ENCODE data around the gene PCCA. TPM values are rescaled to one million over a fixed set of nuclear protein-coding genes. Genes with fewer than 3 reads are reported as not detected.

PCCA gene
- total and polyA plus RNA-seq, 2 donors (not counting 3 experiments of a cell fraction or from before 2014, with no cell fraction given) = 5.7 to 20.2 TPM

- intact Hi-C loops (cut with micrococcal nuclease) (no loop called here), dilution Hi-C loops (cut with MboI; ENCODE audit: extremely low pct_ligation_motif_present, low sequenced_read_pairs) (no loop called here)
- no TSS peak for BruUV-seq (replicated peaks)
- Histone ChIP-seq H3K9ac (replicated peaks; ENCODE audit: extremely low read depth, insufficient read depth, low read length) (no peak overlapping the region), H3K4me2 (ENCODE audit: insufficient read depth, low read length) (no peak overlapping the region), H2AFZ (ENCODE audit: low read depth, low read length) (no peak overlapping the region), H4K20me1 (replicated peaks; ENCODE audit: control insufficient read depth, extremely low read depth, insufficient read depth, low read length) (no peaks in the 10 kb centered on the region), H3K9me3 (replicated peaks; ENCODE audit: control insufficient read depth, insufficient read depth, low read length) (no peaks in the 10 kb centered on the region), H3K27me3 (ENCODE audit: control insufficient read depth in 2 of 2, insufficient read depth in 2 of 2, low read length in 2 of 2) (no peaks in the 10 kb centered on the region), H3K36me3 (ENCODE audit: control insufficient read depth in 2 of 2, extremely low read depth in 1 of 2, insufficient read depth in 2 of 2, low read length in 2 of 2) (no peaks in the 10 kb centered on the region), H3K27ac (ENCODE audit: insufficient read depth, low read depth, low read length) (no peak overlapping the region), H3K9me1 (replicated peaks; ENCODE audit: control insufficient read depth, extremely low read depth, insufficient read depth, low read length) (no peaks in the 10 kb centered on the region), H3K79me2 (ENCODE audit: control insufficient read depth, insufficient read depth, low read length) (no peaks in the 10 kb centered on the region), H3K4me3 (replicated peaks in 1 of 3; ENCODE audit: insufficient read depth in 1 of 3, low read depth in 1 of 3, low read length in 3 of 3) (no peak overlapping the region), H3K4me1 (ENCODE audit: control insufficient read depth, extremely low read depth, insufficient read depth, low read length) (peaks cover 14% of the 10 kb centered on the region)
- FAIRE-seq (no peak), DNase-seq (ENCODE audit: low read depth, low spot score) (no peak)
- ChIA-PET CTCF (no interaction called here), POLR2A (no interaction called here)
- no peak for TF ChIP-seq CTCF (IDR thresholded peaks at IDR 0.05; ENCODE audit: extremely low read depth in 1 of 2, insufficient read depth in 1 of 2, low read depth in 1 of 2, low read length in 2 of 2)
- TF ChIP-seq FOS (IDR thresholded peaks at IDR 0.05; ENCODE audit: borderline replicate concordance, insufficient read depth, low read length) = no peak
- no peak for TF ChIP-seq MYC (IDR thresholded peaks at IDR 0.05; ENCODE audit: low read depth, low read length)
- no peak for TF ChIP-seq EZH2 (IDR thresholded peaks at IDR 0.05; ENCODE audit: borderline replicate concordance, low read depth, low read length, severe bottlenecking)
- no peak for TF ChIP-seq JUN (IDR thresholded peaks at IDR 0.05; ENCODE audit: borderline replicate concordance, insufficient read depth, insufficient read length, low read depth)
- TF ChIP-seq POLR2A (IDR thresholded peaks at IDR 0.05; ENCODE audit: low read depth, low read length) = no peak
- TF ChIP-seq GATA2 (IDR thresholded peaks at IDR 0.05; ENCODE audit: insufficient read depth, insufficient read length, low read depth, low read length) = no peak
- no peak for TF ChIP-seq POLR2AphosphoS5 (IDR thresholded peaks at IDR 0.05; ENCODE audit: insufficient read depth, low read depth, low read length)
- TF ChIP-seq MAX (IDR thresholded peaks at IDR 0.05; ENCODE audit: insufficient read depth, insufficient read length) = no peak
Observed at GRCh38 chr13:100433475-100433874, 344.6 kb downstream of the PCCA start.
